Ectodermal cell (in vitro differentiated cells): ENCODE results near the gene ESR1.

Source experiments
- H3K27ac ChIP-seq: 2 replicates; pipeline ENCODE4 v1.7.0; 2013; ENCODE audit warnings: mild to moderate bottlenecking, low read depth, low read length; ENCODE audit not compliant: insufficient read depth, poor library complexity, severe bottlenecking
- H3K27me3 ChIP-seq: 2 replicates; pipeline ENCODE4 v1.7.0; 2013; ENCODE audit warnings: mild to moderate bottlenecking, low read length; ENCODE audit not compliant: insufficient read depth, control insufficient read depth, poor library complexity, severe bottlenecking
- H3K36me3 ChIP-seq: one replicate; pipeline ENCODE4 v1.7.0; 2013; ENCODE audit warnings: low read length; ENCODE audit not compliant: control insufficient read depth, insufficient read depth
- H3K4me1 ChIP-seq: one replicate; pipeline ENCODE4 v1.7.0; 2013; ENCODE audit warnings: low read length; ENCODE audit not compliant: control insufficient read depth, insufficient read depth
- H3K4me3 ChIP-seq: 2 replicates; pipeline ENCODE4 v1.7.0; 2013; ENCODE audit warnings: low read depth, low read length, control low read depth; ENCODE audit not compliant: insufficient read depth
- H3K9me3 ChIP-seq: 2 replicates; pipeline ENCODE4 v1.7.0; 2013; ENCODE audit warnings: mild to moderate bottlenecking, low read length, moderate library complexity; ENCODE audit not compliant: control insufficient read depth
- WGBS, 2 experiments: methylation state at CpG; one replicate each; pipeline ENCODE4 v1.1.7; 2013; ENCODE audit warnings: missing lambda C conversion rate in 2 of 2; 5-methylcytosine and 5-hydroxymethylcytosine counted together

Gene ESR1

DNA sequence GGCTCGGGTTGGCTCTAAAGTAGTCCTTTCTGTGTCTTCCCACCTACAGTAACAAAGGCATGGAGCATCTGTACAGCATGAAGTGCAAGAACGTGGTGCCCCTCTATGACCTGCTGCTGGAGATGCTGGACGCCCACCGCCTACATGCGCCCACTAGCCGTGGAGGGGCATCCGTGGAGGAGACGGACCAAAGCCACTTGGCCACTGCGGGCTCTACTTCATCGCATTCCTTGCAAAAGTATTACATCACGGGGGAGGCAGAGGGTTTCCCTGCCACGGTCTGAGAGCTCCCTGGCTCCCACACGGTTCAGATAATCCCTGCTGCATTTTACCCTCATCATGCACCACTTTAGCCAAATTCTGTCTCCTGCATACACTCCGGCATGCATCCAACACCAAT is 291.2 kb downstream of the ESR1 start:
- no peaks in the 10 kb centered on the region for H3K36me3 ChIP-seq
- peaks cover 6% of the 10 kb centered on the region for H3K4me1 ChIP-seq
- no peaks in the 10 kb centered on the region for H3K9me3 ChIP-seq
- no peak overlapping the region for H3K4me3 ChIP-seq
- no peaks in the 10 kb centered on the region for H3K27me3 ChIP-seq
- H3K27ac ChIP-seq, result no peak overlapping the region
- 94% methylated on average over 14 of the region's 14 CpGs for WGBS, 2 experiments

DNA sequence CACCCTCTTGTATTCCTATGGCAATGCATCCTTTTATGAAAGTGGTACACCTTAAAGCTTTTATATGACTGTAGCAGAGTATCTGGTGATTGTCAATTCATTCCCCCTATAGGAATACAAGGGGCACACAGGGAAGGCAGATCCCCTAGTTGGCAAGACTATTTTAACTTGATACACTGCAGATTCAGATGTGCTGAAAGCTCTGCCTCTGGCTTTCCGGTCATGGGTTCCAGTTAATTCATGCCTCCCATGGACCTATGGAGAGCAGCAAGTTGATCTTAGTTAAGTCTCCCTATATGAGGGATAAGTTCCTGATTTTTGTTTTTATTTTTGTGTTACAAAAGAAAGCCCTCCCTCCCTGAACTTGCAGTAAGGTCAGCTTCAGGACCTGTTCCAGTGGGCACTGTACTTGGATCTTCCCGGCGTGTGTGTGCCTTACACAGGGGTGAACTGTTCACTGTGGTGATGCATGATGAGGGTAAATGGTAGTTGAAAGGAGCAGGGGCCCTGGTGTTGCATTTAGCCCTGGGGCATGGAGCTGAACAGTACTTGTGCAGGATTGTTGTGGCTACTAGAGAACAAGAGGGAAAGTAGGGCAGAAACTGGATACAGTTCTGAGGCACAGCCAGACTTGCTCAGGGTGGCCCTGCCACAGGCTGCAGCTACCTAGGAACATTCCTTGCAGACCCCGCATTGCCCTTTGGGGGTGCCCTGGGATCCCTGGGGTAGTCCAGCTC is 292.1 kb downstream of the ESR1 start:
- 92 to 95% methylated on average over 4 of the region's 4 CpGs for WGBS, 2 experiments
- Histone ChIP-seq H3K4me1 (peaks cover 6% of the 10 kb centered on the region), H3K27me3 (no peaks in the 10 kb centered on the region), H3K9me3 (no peaks in the 10 kb centered on the region), H3K27ac (no peak overlapping the region), H3K36me3 (no peaks in the 10 kb centered on the region), H3K4me3 (no peak overlapping the region)

DNA sequence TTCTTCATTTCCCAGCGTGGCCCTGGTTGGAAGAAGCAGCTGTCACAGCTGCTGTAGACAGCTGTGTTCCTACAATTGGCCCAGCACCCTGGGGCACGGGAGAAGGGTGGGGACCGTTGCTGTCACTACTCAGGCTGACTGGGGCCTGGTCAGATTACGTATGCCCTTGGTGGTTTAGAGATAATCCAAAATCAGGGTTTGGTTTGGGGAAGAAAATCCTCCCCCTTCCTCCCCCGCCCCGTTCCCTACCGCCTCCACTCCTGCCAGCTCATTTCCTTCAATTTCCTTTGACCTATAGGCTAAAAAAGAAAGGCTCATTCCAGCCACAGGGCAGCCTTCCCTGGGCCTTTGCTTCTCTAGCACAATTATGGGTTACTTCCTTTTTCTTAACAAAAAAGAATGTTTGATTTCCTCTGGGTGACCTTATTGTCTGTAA is 292.7 kb downstream of the ESR1 start:
- no peaks in the 10 kb centered on the region for H3K36me3 ChIP-seq
- no peaks in the 10 kb centered on the region for H3K9me3 ChIP-seq
- WGBS, 2 experiments, result 64 to 66% methylated on average over 7 of the region's 7 CpGs
- no peak overlapping the region for H3K27ac ChIP-seq
- H3K4me1 ChIP-seq, result peaks cover 10% of the 10 kb centered on the region
- H3K4me3 ChIP-seq, result no peak overlapping the region
- no peaks in the 10 kb centered on the region for H3K27me3 ChIP-seq

DNA sequence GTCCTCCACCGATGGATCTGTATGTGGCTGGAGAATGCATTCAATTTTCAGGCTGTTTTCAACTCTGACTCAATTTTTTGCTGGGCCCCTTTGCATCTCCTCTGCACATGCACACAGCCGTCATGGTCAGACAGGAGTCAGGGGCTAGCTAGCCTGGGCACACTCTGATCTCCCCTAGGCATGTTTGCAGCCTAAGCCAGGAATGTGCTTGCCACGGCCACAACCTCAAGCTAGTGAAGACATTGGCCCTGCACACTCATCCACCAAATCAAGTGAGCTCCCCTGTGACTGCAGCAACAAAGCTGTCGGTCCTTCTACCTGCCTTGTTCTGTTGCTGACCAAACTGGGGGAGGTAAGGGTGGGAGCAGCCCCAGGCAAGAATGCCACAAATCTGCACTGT is 300.5 kb downstream of the ESR1 start:
- Histone ChIP-seq H3K36me3 (no peaks in the 10 kb centered on the region), H3K27ac (no peak overlapping the region), H3K4me3 (no peak overlapping the region), H3K27me3 (no peaks in the 10 kb centered on the region), H3K9me3 (no peaks in the 10 kb centered on the region), H3K4me1 (peaks cover 4% of the 10 kb centered on the region)
- whole genome bisulfite sequencing, 2 experiments, result 93 to 95% methylated on average over 4 of the region's 4 CpGs

DNA sequence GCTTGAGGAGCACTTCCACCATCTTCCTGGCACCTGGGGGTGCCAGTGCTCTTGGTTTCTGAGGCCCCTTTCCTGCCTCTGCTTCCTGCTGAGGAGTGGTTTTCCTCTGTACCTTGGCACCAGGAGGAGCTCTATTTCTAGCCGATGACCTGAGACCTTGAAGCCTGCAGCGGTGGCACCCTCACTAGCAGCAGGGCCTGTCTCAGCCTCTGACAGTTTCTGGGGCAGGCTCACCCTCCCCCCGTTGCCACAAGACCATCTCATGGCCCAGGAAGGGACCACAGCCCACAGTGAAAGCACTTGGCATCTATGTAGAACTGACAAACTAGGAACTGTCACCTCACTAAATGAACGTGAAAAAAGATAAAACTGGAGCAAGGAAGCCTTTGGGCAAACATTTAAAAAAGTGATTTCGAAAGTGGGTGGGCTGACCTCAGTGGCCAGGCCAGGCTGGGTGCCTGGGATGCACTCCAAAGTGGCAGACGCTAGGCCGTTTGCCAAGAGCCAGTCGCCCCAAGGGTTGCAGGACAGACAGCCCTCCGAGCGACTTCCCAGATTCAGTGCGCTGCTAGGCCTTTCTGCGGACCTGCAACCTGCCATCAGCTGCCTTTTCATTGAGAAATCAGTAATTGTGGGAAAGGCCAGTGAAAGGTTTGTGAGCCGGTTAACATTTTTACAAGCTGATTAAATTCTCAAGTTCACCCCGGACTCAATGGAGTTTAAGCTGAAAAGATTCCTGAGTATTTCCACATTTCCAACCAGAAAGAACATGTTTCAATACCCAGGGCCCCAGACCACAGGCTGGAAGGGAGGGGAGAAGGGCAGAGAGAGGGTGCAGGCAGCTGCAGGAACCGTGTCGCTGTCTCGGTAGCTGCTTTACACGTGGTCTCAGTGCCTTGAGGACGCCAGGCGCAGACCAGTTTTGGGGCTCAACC is 303.7 kb downstream of the ESR1 start:
- no peaks in the 10 kb centered on the region for H3K36me3 ChIP-seq
- no peaks in the 10 kb centered on the region for H3K9me3 ChIP-seq
- H3K27ac ChIP-seq, result no peak overlapping the region
- no peaks in the 10 kb centered on the region for H3K27me3 ChIP-seq
- no peaks in the 10 kb centered on the region for H3K4me1 ChIP-seq
- H3K4me3 ChIP-seq, result no peak overlapping the region
- 89 to 91% methylated on average over 20 of the region's 20 CpGs for WGBS, 2 experiments

DNA sequence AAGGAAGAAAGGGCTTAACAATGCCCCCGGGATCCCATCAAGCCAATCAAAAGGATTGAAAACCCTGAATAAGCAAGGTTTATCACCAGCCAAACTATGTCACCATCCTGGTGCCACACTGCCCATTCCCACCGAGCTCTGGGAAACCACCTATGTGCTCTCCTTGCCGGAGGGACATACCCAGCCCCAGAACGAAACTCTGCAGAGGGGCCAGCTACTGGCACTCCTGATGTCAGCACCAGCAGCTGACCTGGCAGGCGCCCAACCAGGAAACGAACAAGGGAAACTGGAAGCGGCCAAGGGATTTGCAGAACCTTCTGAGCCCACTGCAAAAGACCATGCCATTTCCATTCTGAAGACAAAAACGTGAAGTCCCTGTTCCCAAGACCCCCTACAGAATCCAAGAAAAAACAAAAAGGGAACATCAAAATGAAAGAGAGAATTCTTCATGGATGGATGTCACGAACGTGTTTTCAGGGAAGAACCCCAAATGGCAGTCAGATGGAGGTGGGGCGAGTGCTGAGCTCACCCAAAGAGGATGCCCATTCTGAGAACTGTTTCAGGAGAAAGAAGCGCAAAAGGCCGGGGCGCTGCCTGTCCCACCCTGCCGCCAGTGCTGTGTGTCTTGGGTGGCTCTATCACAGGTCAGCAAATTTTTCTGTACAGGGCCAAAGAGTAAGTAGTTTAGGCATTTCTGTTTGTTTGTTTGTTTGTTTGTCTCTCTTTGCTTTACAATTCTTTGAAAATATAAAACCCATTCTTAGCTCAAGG is 305.2 kb downstream of the ESR1 start:
- H3K36me3 ChIP-seq, result no peaks in the 10 kb centered on the region
- no peaks in the 10 kb centered on the region for H3K4me1 ChIP-seq
- WGBS, 2 experiments, result 85 to 86% methylated on average over 15 of the region's 15 CpGs
- no peak overlapping the region for H3K27ac ChIP-seq
- H3K4me3 ChIP-seq, result no peak overlapping the region
- H3K27me3 ChIP-seq, result no peaks in the 10 kb centered on the region
- no peaks in the 10 kb centered on the region for H3K9me3 ChIP-seq

DNA sequence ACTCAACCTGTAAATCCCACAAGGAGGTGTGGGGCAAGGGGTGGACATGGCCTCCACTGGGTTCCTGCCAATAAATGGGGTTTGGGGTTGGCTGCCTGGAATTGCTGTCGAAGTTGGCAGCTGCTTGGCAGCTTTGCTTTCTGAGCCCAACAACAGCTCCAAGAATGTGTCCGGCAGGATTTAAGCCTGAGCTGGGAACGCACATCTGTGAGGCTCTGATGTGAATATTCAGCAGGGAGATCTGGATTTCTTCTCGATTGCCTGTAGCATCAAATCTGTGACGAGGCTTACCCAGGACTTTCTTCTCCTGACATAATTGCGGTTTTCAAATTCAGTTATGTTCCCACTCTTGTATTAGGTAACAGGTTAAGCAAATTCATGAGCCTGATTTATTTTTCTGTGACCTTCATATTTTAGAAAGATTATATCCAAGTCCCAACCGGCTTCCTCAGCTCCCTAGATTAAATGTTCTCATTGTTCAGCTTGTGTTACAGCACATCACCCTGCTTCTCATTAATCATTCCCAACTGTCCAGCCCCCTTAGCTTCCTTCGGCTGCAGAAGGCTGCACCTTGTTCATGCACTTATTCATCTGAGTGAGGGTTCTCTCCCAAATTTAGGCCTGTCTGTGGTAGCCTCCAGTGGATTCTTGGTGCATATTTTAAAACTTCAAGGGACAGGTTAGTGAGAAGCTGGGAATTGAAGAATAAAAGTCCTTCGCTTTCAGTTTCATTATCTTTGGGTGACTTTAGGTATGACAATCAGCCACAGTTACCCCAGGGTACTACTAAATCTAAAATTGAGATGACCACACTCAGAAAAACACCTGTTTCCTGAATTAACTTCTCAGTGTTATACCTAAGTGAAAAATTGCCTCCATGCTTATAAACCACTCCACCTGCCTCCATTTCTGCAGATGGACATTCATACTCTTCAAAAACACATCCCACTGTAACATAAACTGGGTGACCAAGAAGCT is 310.0 kb downstream of the ESR1 start:
- no peaks in the 10 kb centered on the region for H3K36me3 ChIP-seq
- WGBS, 2 experiments, result 91 to 96% methylated on average over 9 of the region's 9 CpGs
- H3K4me1 ChIP-seq, result no peaks in the 10 kb centered on the region
- no peaks in the 10 kb centered on the region for H3K27me3 ChIP-seq
- H3K4me3 ChIP-seq, result no peak overlapping the region
- no peaks in the 10 kb centered on the region for H3K9me3 ChIP-seq
- no peak overlapping the region for H3K27ac ChIP-seq

DNA sequence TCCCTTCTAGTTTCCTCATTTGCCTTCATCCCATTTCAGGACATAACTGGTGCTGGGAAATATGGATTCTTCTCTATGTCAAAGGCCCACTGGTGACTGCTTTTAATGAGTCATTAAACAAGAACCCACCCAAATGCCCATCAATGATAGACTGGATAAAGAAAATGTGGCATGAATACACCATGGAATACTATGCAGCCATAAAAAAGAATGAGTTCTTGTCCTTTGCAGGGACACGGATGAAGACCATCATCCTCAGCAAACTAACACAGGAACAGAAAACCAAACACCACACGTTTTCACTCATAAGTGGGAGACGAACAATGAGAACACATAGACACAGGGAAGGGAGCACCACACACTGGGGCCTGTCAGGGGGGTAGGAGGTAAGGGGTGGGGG is 310.7 kb downstream of the ESR1 start:
- H3K4me1 ChIP-seq, result no peaks in the 10 kb centered on the region
- no peak overlapping the region for H3K4me3 ChIP-seq
- H3K9me3 ChIP-seq, result no peaks in the 10 kb centered on the region
- H3K27me3 ChIP-seq, result no peaks in the 10 kb centered on the region
- no peaks in the 10 kb centered on the region for H3K36me3 ChIP-seq
- 88 to 96% methylated on average over 2 to 3 of the region's 3 CpGs for WGBS, 2 experiments
- no peak overlapping the region for H3K27ac ChIP-seq

DNA sequence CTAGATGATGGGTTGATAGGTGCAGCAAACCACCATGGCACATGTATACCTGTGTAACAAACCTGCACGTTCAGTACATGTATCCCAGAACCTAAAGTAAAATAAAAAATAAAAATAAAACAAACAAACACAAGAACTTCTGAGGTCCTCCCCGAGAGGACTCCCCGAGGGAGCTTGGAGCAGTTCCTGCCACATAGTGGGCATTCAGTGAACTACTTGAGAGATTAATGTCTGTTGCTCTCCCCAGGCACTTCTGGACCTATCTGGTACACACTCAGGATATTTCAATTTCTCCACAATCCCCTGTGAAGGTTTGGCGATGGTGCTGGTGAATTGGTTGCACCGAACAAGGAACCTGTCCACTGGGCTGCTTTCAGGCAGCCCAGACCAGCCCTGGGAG is 311.2 kb downstream of the ESR1 start:
- Histone ChIP-seq H3K36me3 (no peaks in the 10 kb centered on the region), H3K27me3 (no peaks in the 10 kb centered on the region), H3K9me3 (no peaks in the 10 kb centered on the region), H3K4me1 (no peaks in the 10 kb centered on the region), H3K4me3 (no peak overlapping the region), H3K27ac (no peak overlapping the region)
- WGBS, 2 experiments, result 92 to 97% methylated on average over 5 of the region's 5 CpGs
